Prostate gland (tissue), 2 donors: ENCODE measurements around the gene KAZN.

Experiments used
- CTCF ChIP-seq, 4 experiments: fragments of 200-600 bp in 2 of 4; fragments of 450-650 bp in 2 of 4; sonication (generic) in 2 of 4; IDR thresholded peaks; 1 replicate in 3 of 4; 2 replicates in 1 of 4; pipeline ENCODE4 v1.5.1; 2016 to 2019; ENCODE audit warnings: antibody characterized with exemption in 4 of 4, mild to moderate bottlenecking in 2 of 4, moderate library complexity in 2 of 4
- POLR2A ChIP-seq: fragments of 450-650 bp; IDR thresholded peaks from one replicate; pipeline ENCODE4 v1.6.1; 2016; ENCODE audit warnings: antibody characterized with exemption, mild to moderate bottlenecking
- POLR2AphosphoS5 ChIP-seq: sonication (generic); formaldehyde crosslinking; IDR thresholded peaks from one replicate; pipeline ENCODE4 v1.6.1; 2017; ENCODE audit warnings: antibody characterized with exemption

GRCh38 chr1:14844356-14844755, 245.9 kb downstream of the KAZN start:
- no peak for TF ChIP-seq CTCF (IDR thresholded peaks at IDR 0.05)
- no peak for TF ChIP-seq POLR2AphosphoS5
- TF ChIP-seq POLR2A: no peak
